GM12878 (cell line): Measurements from ENCODE around the gene FERMT3. TPM values are rescaled to one million over a fixed set of nuclear protein-coding genes. Genes with fewer than 3 reads are reported as not detected.

ENCODE experiments used
- ATF2 ChIP-seq: IDR thresholded peaks from 2 replicates; pipeline ENCODE4 v1.6.1; 2012; ENCODE audit warnings: low read length, inconsistent platforms
- BRCA1 ChIP-seq: IDR thresholded peaks from 2 replicates; pipeline ENCODE4 v1.6.1; 2011; ENCODE audit warnings: low read depth, low read length, improper control_type of control experiment
- CUX1 ChIP-seq: IDR thresholded peaks from 2 replicates; pipeline ENCODE4 v1.6.1; 2012; ENCODE audit warnings: improper control_type of control experiment, low read depth, low read length; ENCODE audit not compliant: insufficient replicate concordance
- EGR1 ChIP-seq, 2 experiments: IDR thresholded peaks; 1 replicate in 1 of 2; 2 replicates in 1 of 2; pipeline ENCODE4 v1.6.1; 2011 to 2012; ENCODE audit warnings: low read depth in 2 of 2, low read length in 2 of 2, borderline replicate concordance in 1 of 2, mild to moderate bottlenecking in 1 of 2, moderate library complexity in 1 of 2
- ELK1 ChIP-seq: IDR thresholded peaks from 2 replicates; pipeline ENCODE4 v1.6.1; 2012; ENCODE audit warnings: low read depth, low read length, improper control_type of control experiment
- HDAC6 ChIP-seq: fragments of 200-600 bp; sonication (generic); IDR thresholded peaks from one replicate; pipeline ENCODE4 v1.8.0; 2017; ENCODE audit warnings: antibody characterized with exemption; ENCODE audit not compliant: unreplicated experiment
- MEF2B ChIP-seq: fragments of 450-650 bp; IDR thresholded peaks from 2 replicates; pipeline ENCODE4 v1.6.1; 2018; ENCODE audit warnings: mild to moderate bottlenecking, moderate library complexity; ENCODE audit not compliant: partially characterized antibody, poor library complexity, severe bottlenecking
- MYB ChIP-seq: fragments of 150-350 bp; IDR thresholded peaks from 2 replicates; pipeline ENCODE4 v1.6.1; 2014; ENCODE audit warnings: mild to moderate bottlenecking, low read depth, low read length, borderline replicate concordance
- NR2C2 ChIP-seq: IDR thresholded peaks from 2 replicates; pipeline ENCODE4 v1.6.1; 2011; ENCODE audit warnings: borderline replicate concordance, low read depth; ENCODE audit not compliant: control insufficient read depth, insufficient read length
- POLR2A ChIP-seq: IDR thresholded peaks from 2 replicates; pipeline ENCODE4 v1.6.1; 2011; ENCODE audit warnings: low read depth, mild to moderate bottlenecking, low read length
- SIX5 ChIP-seq: IDR thresholded peaks from 2 replicates; pipeline ENCODE4 v1.6.1; 2011; ENCODE audit warnings: mild to moderate bottlenecking, low read depth, low read length, moderate library complexity; ENCODE audit not compliant: severe bottlenecking
- SP1 ChIP-seq: IDR thresholded peaks from one replicate; pipeline ENCODE4 v1.6.1; 2011; ENCODE audit warnings: low read depth, low read length
- TAF1 ChIP-seq: IDR thresholded peaks from 2 replicates; pipeline ENCODE4 v1.6.1; 2011; ENCODE audit warnings: mild to moderate bottlenecking, low read depth, low read length, borderline replicate concordance
- TCF7 ChIP-seq: IDR thresholded peaks from 2 replicates; pipeline ENCODE4 v1.6.1; 2014; ENCODE audit warnings: antibody characterized with exemption, borderline replicate concordance
- polyA plus RNA-seq, 11 experiments: library from polyadenylated mRNA; depleted of rRNA in 4 of 11; unstranded in 6 of 11; stranded (reverse) in 5 of 11; fragments of >200 nt; fragmentation: Nextera tagmentation in 4 of 11; fragmentation: Illumina TruSeq in 1 of 11; extraction: Ambion mirVana in 4 of 11; extraction: Trizol in 1 of 11; gene quantifications; 1 replicate in 1 of 11; 2 replicates in 10 of 11; pipeline versions ENCODE4 v1.2.1 to v1.2.3, GENCODE V29; 2011 to 2016; ENCODE audit warnings: inconsistent platforms in 2 of 11, missing spikeins in 2 of 11, low read depth in 1 of 11
- total RNA-seq, 4 experiments: library from RNA; depleted of rRNA in 3 of 4; stranded (reverse); fragments of >200 nt in 3 of 4; fragmentation: Illumina TruSeq in 1 of 4; extraction: Trizol in 1 of 4; gene quantifications; 2 replicates each; pipeline versions ENCODE4 v1.2.1 to v1.2.3, GENCODE V29; 2013 to 2021
- TF ChIP-seq, protein P1 (sequence below): fragments of 450-650 bp; IDR thresholded peaks from 2 replicates; pipeline ENCODE4 v1.6.1; 2014; ENCODE audit warnings: mild to moderate bottlenecking
- TF ChIP-seq, protein P2 (sequence below): fragments of 150-350 bp; IDR thresholded peaks from 2 replicates; pipeline ENCODE4 v1.6.1; 2016; ENCODE audit warnings: low read depth, low read length

Gene FERMT3
- total and polyA plus RNA-seq, 10 of the 15 experiments (the other 5 are each of a cell fraction or from before 2014, with no cell fraction given), result 2.0 to 211 (median 114) TPM

DNA sequence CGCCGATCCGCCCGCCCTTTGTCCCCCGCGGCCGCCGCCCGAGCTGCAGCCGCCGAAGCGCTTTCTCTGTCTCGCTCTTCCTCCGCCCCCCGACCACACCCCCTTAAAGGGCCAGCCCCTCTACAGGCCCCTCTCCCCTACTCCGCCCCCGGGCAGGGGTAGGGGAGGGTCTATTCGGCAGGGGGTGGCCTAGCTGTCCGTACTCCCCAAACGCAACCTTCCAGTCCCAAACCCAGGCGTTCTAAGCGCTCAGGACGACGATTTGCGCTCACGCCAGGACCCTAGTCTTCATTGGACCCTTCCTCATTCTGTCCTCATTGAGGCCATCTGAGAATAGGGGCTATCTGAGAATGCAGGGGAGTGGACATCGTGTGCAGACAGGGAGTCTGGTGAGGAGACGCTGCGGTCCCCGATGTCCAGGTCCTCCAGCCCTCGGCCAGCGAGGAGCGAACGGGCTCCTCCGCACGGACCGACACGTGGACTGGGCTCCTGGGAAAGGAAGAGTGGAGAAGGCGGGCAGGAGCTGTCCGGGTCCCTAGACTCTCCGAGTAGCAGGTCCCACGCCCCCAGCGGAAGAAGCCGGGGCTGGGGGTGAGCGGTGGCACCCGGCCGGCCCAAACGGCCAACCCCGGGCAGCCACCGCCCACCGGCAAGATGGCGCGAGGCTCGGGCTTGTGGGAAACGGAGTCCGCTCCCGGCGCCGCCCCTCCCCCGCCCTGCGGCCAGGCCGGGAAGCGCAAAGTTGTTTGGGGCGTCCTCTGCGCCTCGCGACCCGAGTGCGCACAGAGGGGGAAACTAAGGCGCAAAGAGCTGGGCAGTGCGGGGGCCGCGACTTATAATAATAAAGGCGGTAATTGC, 40.6 kb downstream of the FERMT3 start, which contains the start of gene PPP1R14B (continued):
- TF ChIP-seq CUX1 (no peak), SIX5 (peak; percentile 87), BRCA1 (no peak), ATF2 (no peak), EGR1 (IDR thresholded peaks at IDR 0.05; ENCODE audit: borderline replicate concordance in 1 of 2, low read depth in 2 of 2, low read length in 2 of 2) (peak in 1 of 2 experiments; percentile 57; a peak in 2 of 3 replicates), HDAC6 (no peak), ELK1 (no peak), TCF7 (no peak), TAF1 (no peak), MEF2B (no peak), MYB (no peak), NR2C2 (no peak), POLR2A (peak; percentile 13), SP1 (peak; percentile 41)
- TF ChIP-seq, protein P1, sequence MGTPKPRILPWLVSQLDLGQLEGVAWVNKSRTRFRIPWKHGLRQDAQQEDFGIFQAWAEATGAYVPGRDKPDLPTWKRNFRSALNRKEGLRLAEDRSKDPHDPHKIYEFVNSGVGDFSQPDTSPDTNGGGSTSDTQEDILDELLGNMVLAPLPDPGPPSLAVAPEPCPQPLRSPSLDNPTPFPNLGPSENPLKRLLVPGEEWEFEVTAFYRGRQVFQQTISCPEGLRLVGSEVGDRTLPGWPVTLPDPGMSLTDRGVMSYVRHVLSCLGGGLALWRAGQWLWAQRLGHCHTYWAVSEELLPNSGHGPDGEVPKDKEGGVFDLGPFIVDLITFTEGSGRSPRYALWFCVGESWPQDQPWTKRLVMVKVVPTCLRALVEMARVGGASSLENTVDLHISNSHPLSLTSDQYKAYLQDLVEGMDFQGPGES, result no peak
- TF ChIP-seq, protein P2, sequence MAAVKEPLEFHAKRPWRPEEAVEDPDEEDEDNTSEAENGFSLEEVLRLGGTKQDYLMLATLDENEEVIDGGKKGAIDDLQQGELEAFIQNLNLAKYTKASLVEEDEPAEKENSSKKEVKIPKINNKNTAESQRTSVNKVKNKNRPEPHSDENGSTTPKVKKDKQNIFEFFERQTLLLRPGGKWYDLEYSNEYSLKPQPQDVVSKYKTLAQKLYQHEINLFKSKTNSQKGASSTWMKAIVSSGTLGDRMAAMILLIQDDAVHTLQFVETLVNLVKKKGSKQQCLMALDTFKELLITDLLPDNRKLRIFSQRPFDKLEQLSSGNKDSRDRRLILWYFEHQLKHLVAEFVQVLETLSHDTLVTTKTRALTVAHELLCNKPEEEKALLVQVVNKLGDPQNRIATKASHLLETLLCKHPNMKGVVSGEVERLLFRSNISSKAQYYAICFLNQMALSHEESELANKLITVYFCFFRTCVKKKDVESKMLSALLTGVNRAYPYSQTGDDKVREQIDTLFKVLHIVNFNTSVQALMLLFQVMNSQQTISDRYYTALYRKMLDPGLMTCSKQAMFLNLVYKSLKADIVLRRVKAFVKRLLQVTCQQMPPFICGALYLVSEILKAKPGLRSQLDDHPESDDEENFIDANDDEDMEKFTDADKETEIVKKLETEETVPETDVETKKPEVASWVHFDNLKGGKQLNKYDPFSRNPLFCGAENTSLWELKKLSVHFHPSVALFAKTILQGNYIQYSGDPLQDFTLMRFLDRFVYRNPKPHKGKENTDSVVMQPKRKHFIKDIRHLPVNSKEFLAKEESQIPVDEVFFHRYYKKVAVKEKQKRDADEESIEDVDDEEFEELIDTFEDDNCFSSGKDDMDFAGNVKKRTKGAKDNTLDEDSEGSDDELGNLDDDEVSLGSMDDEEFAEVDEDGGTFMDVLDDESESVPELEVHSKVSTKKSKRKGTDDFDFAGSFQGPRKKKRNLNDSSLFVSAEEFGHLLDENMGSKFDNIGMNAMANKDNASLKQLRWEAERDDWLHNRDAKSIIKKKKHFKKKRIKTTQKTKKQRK, result no peak
